ENCODE measurements around the gene KMT2E.

DNA sequence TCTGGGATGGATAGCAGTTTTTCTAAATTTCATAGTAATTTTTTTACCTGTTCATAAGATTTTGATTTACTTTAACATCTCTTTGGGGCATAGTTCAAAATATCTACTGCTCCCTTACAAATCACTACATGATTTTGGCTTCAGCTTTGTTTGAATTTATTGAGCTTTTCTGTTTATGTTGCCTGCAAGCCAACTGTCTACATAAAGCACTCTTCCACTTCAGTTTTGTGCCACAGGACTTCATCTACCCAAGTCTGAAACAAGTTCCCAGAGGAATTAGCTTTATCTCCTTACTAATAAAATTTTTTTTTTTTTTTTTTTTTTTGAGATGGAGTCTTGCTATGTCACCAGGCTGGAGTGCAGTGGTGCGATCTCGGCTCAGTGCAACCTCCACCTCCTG is 45.4 kb upstream of the KMT2E start:
- TF ChIP-seq CTCF (IDR thresholded peaks at IDR 0.05; ENCODE audit: low read depth, low read length, poor library complexity, severe bottlenecking) (no peak), EZH2phosphoT487 (IDR thresholded peaks at IDR 0.05; ENCODE audit: borderline replicate concordance, low read length) (no peak)

Data from DOHH2 (cell line).